GM18507 (cell line): ENCODE measurements around the gene PEAK3.
A peak's percentile ranks its signal among the peaks of the same experiment; 100 is the strongest.

Source experiments
- DNase-seq: peaks from one replicate; pipeline ENCODE4 v3.0.0; 2011; ENCODE audit warnings: low read depth; ENCODE audit not compliant: insufficient read length; ENCODE audit errors: extremely low spot score
- FAIRE-seq: peaks from 2 replicates; lab custom pipeline; 2011; peaks lifted over from hg19 to GRCh38; lab: Jason Lieb, UNC

PEAK3 gene

GRCh38 chr19:2317300-2317699, 35.3 kb upstream of the PEAK3 start:
- no peak for FAIRE-seq
- no peak for DNase-seq

GRCh38 chr19:2315818-2316353, 33.9 kb upstream of the PEAK3 start:
- peak; percentile 52 for DNase-seq
- peak; percentile 89 for FAIRE-seq

GRCh38 chr19:2315121-2315817, 33.3 kb upstream of the PEAK3 start:
- no peak for FAIRE-seq
- no peak for DNase-seq

GRCh38 chr19:2312820-2313501, 31.0 kb upstream of the PEAK3 start:
- FAIRE-seq: no peak
- no peak for DNase-seq

- FAIRE-seq: no peak
- no peak for DNase-seq
These were observed 29.1 kb upstream of the PEAK3 start for GRCh38 chr19:2311093-2311492.

GRCh38 chr19:2309734-2310362, 27.9 kb upstream of the PEAK3 start:
- no peak for FAIRE-seq
- no peak for DNase-seq

- no peak for DNase-seq
These were observed 26.2 kb upstream of the PEAK3 start, which contains the start of gene LINGO3 for GRCh38 chr19:2308114-2308556. LINGO3 (minus strand) TSS chr19:2308154; CDS start chr19:2291776, 16,378 bp downstream.

GRCh38 chr19:2307518-2308012, 25.6 kb upstream of the PEAK3 start:
- DNase-seq (no peak), FAIRE-seq (no peak)

More at GRCh38 chr19:2308114-2308556, 26.2 kb upstream of the PEAK3 start, which contains the start of gene LINGO3:
- no peak for FAIRE-seq

GRCh38 chr19:2306971-2307370, 25.0 kb upstream of the PEAK3 start:
- DNase-seq (no peak), FAIRE-seq (no peak)

GRCh38 chr19:2306281-2306806, 24.4 kb upstream of the PEAK3 start:
- no peak for FAIRE-seq
- no peak for DNase-seq

- DNase-seq (no peak), FAIRE-seq (no peak)
These were observed 23.7 kb upstream of the PEAK3 start for GRCh38 chr19:2305452-2306280.

- no peak for FAIRE-seq
These were observed 21.3 kb upstream of the PEAK3 start for GRCh38 chr19:2303211-2303798.

GRCh38 chr19:2302319-2303210, 20.6 kb upstream of the PEAK3 start:
- FAIRE-seq: no peak

More at GRCh38 chr19:2303211-2303798, 21.3 kb upstream of the PEAK3 start:
- DNase-seq: no peak

GRCh38 chr19:2300533-2300932, 18.6 kb upstream of the PEAK3 start:
- DNase-seq (no peak), FAIRE-seq (no peak)

More at GRCh38 chr19:2302319-2303210, 20.6 kb upstream of the PEAK3 start:
- DNase-seq: no peak

GRCh38 chr19:2296141-2296540, 14.2 kb upstream of the PEAK3 start:
- DNase-seq: no peak
- FAIRE-seq: no peak

- FAIRE-seq (no peak), DNase-seq (no peak)
These were observed 12.8 kb upstream of the PEAK3 start for GRCh38 chr19:2294687-2295335.

GRCh38 chr19:2291185-2291751, 9.3 kb upstream of the PEAK3 start:
- no peak for FAIRE-seq

More at GRCh38 chr19:2291185-2291751, 9.3 kb upstream of the PEAK3 start:
- DNase-seq: no peak
